HG03457 (cell line): ENCODE data around the gene TUBD1.
"Not testable (repeated sequence)": the region's sequence is repeated elsewhere in the genome, so short reads cannot be mapped to it uniquely, and the experiment has no call there.

Experiments used
- ATAC-seq: cut with Tn5 transposase; IDR thresholded peaks from one replicate; pipeline ENCODE4 v1.9.1; 2021; ENCODE audit warnings: moderate number of reproducible peaks; ENCODE audit not compliant: unreplicated experiment

The TUBD1 gene, protein sequence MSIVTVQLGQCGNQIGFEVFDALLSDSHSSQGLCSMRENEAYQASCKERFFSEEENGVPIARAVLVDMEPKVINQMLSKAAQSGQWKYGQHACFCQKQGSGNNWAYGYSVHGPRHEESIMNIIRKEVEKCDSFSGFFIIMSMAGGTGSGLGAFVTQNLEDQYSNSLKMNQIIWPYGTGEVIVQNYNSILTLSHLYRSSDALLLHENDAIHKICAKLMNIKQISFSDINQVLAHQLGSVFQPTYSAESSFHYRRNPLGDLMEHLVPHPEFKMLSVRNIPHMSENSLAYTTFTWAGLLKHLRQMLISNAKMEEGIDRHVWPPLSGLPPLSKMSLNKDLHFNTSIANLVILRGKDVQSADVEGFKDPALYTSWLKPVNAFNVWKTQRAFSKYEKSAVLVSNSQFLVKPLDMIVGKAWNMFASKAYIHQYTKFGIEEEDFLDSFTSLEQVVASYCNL

DNA sequence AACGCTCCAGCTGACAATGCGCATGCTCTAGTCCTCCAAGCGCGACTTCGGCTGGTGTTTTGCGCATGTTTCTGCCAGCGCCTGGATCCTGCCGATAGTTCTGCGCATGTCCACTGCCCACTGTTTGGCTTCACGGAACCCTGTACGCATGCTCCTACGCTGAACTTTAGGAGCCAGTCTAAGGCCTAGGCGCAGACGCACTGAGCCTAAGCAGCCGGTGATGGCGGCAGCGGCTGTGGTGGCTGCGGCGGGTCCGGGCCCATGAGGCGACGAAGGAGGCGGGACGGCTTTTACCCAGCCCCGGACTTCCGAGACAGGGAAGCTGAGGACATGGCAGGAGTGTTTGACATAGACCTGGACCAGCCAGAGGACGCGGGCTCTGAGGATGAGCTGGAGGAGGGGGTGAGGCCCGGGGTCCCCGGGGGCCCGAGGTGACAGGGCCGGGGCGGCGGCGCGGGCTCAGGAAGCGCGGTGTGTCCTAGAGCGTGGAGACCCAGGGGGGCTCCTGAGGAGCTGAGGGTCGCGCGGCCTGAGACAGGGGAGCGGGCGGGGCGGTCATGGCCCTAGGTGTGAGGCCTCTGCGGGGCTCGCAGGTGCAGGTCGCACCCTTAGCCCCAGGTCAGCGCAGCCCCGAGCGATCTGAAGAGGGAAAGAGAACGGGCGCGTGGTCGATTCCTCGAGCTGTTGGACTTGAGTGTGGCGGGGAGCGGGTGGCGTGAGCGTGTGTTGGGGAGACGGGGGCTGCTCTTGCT, at the start of gene TUBD1, which contains the start of gene RPS6KB1:
Gene TUBD1 (minus strand): TSS at position 20 of the 752 bp plus-strand sequence. CDS start 1,941 bp downstream, outside the sequence.
Gene RPS6KB1 (plus strand): TSS at position 198 of the 752 bp plus-strand sequence. CDS start 64 bp downstream, at position 262.
- ATAC-seq, result peak; percentile 72

DNA sequence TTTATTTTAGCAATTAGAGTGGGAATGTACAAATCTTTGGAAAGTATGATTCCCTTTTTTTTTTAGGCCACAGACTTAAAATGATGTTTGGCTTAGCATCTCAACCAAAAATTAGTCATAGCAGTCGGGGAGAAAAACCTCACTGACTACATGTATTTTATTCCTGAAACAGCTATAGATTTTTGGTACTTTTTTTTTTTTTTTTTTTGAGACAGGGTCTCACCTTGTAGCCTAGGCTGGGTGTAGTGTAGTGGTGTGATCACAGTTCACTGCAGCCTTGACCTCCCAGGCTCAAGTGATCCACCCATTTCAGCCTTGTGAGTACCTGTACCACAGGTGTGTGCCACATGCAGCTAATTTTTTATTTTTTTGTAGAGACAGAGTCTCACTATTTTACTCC, 48.4 kb upstream of the TUBD1 start:
- no peak for ATAC-seq

DNA sequence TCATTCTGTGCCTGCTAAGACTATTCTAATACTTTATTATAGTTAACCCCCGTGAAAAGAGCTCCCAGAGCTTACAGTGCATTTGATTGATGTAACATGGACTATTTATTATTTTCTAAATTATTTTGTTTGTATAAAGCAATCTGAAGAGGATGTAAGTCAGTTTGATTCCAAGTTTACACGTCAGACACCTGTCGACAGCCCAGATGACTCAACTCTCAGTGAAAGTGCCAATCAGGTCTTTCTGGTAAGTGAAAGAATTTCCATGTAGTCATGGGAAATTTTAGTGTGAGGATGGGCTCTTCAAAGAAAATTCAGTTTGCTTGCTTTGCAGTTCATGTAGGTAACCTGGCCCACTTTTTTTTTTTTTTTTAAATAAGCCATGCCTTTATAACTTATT, 48.0 kb upstream of the TUBD1 start:
- ATAC-seq, result not testable (repeated sequence)

- not testable (repeated sequence) for ATAC-seq
Measured at GRCh38 chr17:59933317-59933716, 40.6 kb upstream of the TUBD1 start.

GRCh38 chr17:59930768-59931167, 38.0 kb upstream of the TUBD1 start:
- ATAC-seq, result not testable (repeated sequence)

DNA sequence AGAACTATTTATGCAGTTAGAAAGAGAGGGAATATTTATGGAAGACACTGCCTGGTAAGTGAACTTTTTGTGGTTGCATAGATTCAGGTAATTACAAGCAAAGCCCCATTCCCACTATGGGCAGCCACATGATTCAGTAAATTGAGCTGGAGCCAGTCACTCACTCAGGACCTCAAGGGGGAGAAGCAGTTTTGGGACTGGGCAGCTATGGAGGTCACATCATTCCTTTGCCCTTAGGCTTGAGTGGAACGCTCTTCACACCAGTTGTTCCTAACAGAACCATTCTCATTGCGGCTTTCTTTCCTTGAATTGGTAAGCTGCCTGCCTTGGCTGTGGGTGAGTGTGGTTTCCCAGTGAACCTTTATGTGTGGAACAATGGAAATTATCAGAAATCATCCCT, 37.4 kb upstream of the TUBD1 start:
- ATAC-seq, result not testable (repeated sequence)

DNA sequence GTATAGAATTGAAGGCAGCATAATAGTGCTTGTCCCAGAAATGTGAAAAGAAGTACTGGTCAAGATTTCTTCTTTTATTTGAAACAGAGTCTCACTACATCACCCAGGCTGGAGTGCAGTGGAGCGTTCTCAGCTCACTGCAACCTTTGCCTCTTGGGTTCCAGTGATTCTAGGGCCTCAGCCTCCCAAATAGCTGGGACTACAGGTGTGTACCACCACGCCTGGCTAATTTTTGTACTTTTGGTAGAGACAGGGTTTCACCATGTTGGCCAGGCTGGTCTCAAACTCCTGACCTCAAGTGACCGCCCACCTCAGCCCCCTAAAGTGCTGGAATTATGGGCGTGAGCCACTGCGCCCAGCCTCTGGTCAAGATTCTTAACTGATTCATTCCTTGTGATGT, 27.9 kb upstream of the TUBD1 start:
- ATAC-seq, result not testable (repeated sequence)

- no peak for ATAC-seq
Measured at GRCh38 chr17:59916446-59916845, 23.7 kb upstream of the TUBD1 start.

GRCh38 chr17:59914274-59914854, 21.6 kb upstream of the TUBD1 start:
- no peak for ATAC-seq

DNA sequence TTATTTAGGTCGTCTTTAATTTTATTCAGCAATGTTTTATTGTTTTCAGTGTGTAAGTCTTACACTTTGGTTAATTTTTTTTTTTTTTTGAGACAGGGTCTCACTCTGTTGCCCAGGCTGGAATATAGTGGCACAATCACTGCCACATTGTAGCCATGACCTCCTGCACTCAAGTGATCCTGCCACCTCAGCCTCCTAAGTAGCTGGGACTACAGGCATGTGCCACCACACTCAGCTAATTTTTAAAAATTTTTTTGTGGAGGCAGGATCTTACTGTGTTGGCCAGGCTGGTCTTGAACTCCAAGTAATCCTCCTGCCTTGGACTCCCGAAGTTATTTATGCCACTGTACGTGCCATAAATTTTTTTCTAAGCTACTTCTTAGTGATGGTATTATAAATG, 14.7 kb upstream of the TUBD1 start:
- no peak for ATAC-seq

DNA sequence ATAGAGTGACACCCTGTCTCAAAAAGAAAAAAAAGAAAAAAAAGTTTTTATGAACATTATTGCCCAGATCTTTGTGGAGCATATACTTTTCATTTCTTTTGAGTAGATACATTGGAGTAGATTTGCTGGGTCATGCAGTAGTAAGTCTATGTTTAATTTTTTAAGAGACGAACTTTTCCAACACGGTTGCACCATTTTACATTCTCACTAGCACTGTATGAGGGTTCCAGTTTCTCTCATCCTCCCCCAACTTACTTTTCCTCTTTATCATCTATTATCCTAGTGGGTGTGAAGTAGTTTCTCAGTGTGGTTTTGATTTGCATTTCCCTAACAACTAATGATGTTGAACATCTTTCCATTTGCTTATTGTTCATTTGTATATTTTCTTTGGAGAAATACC, 10.7 kb upstream of the TUBD1 start:
- ATAC-seq, result no peak

GRCh38 chr17:59901604-59902003, 8.9 kb upstream of the TUBD1 start:
- ATAC-seq, result no peak

DNA sequence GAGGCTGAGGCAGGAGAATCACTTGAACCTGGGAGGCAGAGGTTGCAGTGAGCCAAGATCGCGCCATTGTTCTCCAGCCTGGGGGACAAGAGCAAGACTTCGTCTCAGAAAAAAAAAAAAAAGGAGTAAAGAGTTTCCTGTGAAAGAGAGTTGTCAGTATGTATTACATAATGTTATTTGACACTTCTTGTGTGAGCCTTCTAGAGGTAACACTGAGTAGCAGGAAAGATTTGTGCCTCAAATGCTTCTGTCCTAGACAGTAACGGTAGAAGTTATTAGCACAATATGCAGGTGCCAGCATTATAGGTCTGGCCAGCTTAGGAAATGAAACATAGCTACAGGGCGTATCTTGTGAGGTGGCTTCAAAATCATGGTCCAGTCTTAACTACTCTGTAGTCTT, 6.4 kb upstream of the TUBD1 start:
- ATAC-seq, result no peak

DNA sequence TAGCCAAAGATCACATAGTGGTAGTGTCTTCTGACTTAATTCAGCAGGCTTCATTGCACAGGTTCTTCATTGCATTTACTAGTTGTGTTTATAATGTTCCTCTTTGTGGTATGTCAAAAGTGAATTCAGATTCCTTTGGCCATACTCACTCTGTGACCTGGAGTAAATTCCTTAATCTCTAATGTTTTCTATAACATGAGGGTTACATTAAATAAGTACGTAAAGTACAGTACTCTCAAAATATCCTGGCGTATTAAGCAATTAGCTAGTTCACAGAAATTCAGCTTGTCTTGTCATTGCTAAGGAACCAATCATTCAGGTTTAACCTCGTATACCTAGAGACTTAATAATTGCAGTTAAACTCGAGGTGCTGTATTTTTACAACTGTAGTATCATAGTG, 4.3 kb upstream of the TUBD1 start:
- ATAC-seq, result no peak

DNA sequence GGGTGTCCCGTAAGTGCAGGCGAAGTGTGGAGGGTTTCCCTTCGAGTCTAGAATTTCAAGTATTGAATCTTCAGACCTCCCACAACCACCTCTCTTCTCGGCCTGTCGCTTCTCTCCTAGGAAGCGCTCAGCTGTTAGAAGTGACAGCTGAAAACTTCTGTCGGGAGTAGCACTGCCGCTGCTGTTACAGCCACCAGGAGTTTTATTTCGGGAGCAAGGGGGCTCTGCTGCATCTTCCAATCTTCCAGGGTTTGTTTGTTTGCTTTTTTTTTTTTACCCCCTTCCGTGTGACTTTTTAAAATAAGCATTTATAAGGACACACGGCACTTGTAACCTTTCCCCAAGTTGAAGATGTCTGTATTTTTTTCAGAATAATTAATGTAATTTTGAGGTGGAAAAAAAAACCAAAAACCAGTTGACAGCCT, 945 bp upstream of the TUBD1 start:
- ATAC-seq, result no peak

DNA sequence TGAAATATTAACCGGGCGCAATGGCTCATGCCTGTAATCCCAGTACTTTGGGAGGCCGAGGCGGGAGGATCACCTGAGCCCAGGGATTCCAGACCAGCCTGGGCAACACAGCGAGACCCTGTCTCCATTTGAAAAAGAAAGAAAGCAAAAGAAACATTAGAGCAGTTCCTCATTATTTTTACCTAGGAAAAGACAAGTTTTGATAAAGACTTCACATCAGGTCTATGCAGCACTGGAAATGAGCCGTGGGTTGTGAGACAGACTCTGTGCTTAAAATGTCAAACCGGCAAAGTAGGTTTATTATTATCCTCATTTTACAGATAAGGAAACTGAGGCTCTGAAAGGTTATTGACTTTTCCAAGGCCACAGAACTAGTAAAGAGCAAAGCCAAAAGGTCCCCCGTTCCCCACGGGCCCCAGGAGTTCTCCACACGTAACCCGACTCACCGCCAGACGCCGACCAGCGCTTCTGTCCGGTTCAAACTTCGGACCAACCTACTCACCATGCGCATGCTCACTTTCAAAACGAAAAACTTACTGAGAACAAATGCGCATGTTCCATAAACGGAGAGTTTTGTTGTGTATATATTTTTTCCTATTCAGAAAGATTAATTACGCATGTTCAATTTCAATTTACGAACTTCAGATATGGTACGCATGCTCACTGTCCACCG, 356 bp downstream of the TUBD1 start:
- ATAC-seq, result peak; percentile 40

GRCh38 chr17:59890720-59891119, 2.0 kb downstream of the TUBD1 start:
- no peak for ATAC-seq

GRCh38 chr17:59888145-59888750, 4.5 kb downstream of the TUBD1 start:
- no peak for ATAC-seq

DNA sequence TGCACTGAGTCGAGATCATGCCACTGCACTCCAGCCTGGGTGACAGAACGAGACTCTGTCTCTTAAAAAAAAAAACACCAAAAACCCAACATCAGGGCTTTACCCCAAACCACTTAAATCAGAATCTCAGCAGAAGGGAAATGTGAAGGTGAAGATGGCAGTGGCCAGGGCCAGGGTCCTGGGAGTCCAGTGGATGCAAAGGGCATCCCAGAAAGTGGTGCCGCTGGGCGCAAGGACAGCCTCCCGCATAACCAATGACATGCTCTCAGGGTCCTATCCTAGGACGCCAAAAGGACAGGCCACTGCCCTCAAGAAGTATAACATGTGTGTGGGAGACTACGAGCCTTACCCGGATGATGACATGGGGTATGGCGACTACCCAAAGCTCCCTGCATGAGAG, 7.9 kb downstream of the TUBD1 start:
- ATAC-seq, result no peak

- no peak for ATAC-seq
Measured at GRCh38 chr17:59878624-59879023, 14.1 kb downstream of the TUBD1 start.

- ATAC-seq, result no peak
Measured at GRCh38 chr17:59877965-59878364, 14.8 kb downstream of the TUBD1 start.
